Keratinocyte (primary cell): Measurements from ENCODE around the gene CCDC92B. TPM values are rescaled to one million over a fixed set of nuclear protein-coding genes. Genes with fewer than 3 reads are reported as not detected.

Source experiments
- DNase-seq: peaks from one replicate; pipeline ENCODE4 v3.0.0-alpha.2; 2011; ENCODE audit warnings: low read depth, missing footprints, low spot score
- FAIRE-seq: peaks from 2 replicates; lab custom pipeline; 2011; peaks lifted over from hg19 to GRCh38; lab: Jason Lieb, UNC
- H2AFZ ChIP-seq: 2 replicates; pipeline ENCODE4 v1.6.0; 2012; ENCODE audit warnings: low read length, control low read depth, inconsistent platforms; ENCODE audit not compliant: control insufficient read depth
- H3K27ac ChIP-seq: 2 replicates; pipeline ENCODE4 v1.5.1; 2011; ENCODE audit warnings: low read length; ENCODE audit not compliant: control insufficient read depth, insufficient read depth
- H3K27me3 ChIP-seq: 3 replicates; pipeline ENCODE4 v1.6.0; 2011; ENCODE audit warnings: low read length; ENCODE audit not compliant: control insufficient read depth, insufficient read depth; ENCODE audit errors: extremely low read depth
- H3K36me3 ChIP-seq, 2 experiments: 2 replicates in 1 of 2; 3 replicates in 1 of 2; pipeline ENCODE4 v1.5.1; 2011; ENCODE audit warnings: low read length in 2 of 2, mild to moderate bottlenecking in 1 of 2; ENCODE audit not compliant: control insufficient read depth in 2 of 2, insufficient read depth in 2 of 2; ENCODE audit errors: extremely low read depth in 1 of 2
- H3K4me1 ChIP-seq: 3 replicates; pipeline ENCODE4 v1.5.1; 2011; ENCODE audit warnings: low read length; ENCODE audit not compliant: control insufficient read depth, insufficient read depth; ENCODE audit errors: extremely low read depth
- H3K4me2 ChIP-seq: 3 replicates; pipeline ENCODE4 v1.6.0; 2011; ENCODE audit warnings: low read depth, low read length; ENCODE audit not compliant: control insufficient read depth, insufficient read depth; ENCODE audit errors: extremely low read depth
- H3K4me3 ChIP-seq, 3 experiments: fragments of 200-600 bp in 1 of 3; sonication (generic) in 1 of 3; 2 replicates in 2 of 3; 3 replicates in 1 of 3; pipeline ENCODE4 v1.5.1; 2011 to 2016; ENCODE audit warnings: low read length in 3 of 3, mild to moderate bottlenecking in 3 of 3, control low read depth in 2 of 3, inconsistent platforms in 1 of 3, low read depth in 1 of 3, mixed read lengths in 1 of 3, mixed run types in 1 of 3, moderate library complexity in 1 of 3; ENCODE audit not compliant: control insufficient read depth in 2 of 3, insufficient read depth in 2 of 3; ENCODE audit errors: extremely low read depth in 1 of 3
- H3K79me2 ChIP-seq: 2 replicates; pipeline ENCODE4 v1.6.0; 2012; ENCODE audit warnings: low read length; ENCODE audit not compliant: control insufficient read depth, insufficient read depth
- H3K9ac ChIP-seq: 3 replicates; pipeline ENCODE4 v1.6.0; 2011; ENCODE audit warnings: low read length; ENCODE audit not compliant: control insufficient read depth, insufficient read depth; ENCODE audit errors: extremely low read depth
- H3K9me1 ChIP-seq: 3 replicates; pipeline ENCODE4 v1.6.0; 2011; ENCODE audit warnings: low read length; ENCODE audit not compliant: control insufficient read depth, insufficient read depth; ENCODE audit errors: extremely low read depth
- H3K9me3 ChIP-seq: 2 replicates; pipeline ENCODE4 v1.5.1; 2012; ENCODE audit warnings: low read depth, low read length; ENCODE audit not compliant: control insufficient read depth
- H4K20me1 ChIP-seq: 3 replicates; pipeline ENCODE4 v1.6.0; 2011; ENCODE audit warnings: low read length; ENCODE audit not compliant: control insufficient read depth, insufficient read depth; ENCODE audit errors: extremely low read depth
- EZH2 ChIP-seq: IDR thresholded peaks from one replicate; pipeline ENCODE4 v1.6.1; 2012; ENCODE audit warnings: inconsistent platforms, mild to moderate bottlenecking, low read length, moderate library complexity
- dilution Hi-C: fragments of 300-500 bp; cut with MboI; formaldehyde crosslinking; loops from one replicate; pipeline ENCODE4 v1.7.0; 2020; ENCODE audit warnings: low sequenced_read_pairs; ENCODE audit not compliant: extremely low pct_ligation_motif_present
- polyA plus RNA-seq, 5 experiments: library from polyadenylated mRNA; depleted of rRNA in 3 of 5; stranded (reverse) in 3 of 5; stranded (forward) in 1 of 5; unstranded in 1 of 5; fragments of >200 nt; gene quantifications; 1 replicate in 1 of 5; 2 replicates in 3 of 5; 3 replicates in 1 of 5; pipeline versions ENCODE4 v1.2.1 to v1.2.3, GENCODE V29; 2011 to 2012; ENCODE audit warnings: missing spikeins in 2 of 5, low read depth in 1 of 5, low replicate concordance in 1 of 5
- TF ChIP-seq, protein P1 (sequence below), 3 experiments: IDR thresholded peaks in 1 of 3; conservative IDR thresholded peaks in 1 of 3; optimal IDR thresholded peaks in 1 of 3; 2 replicates in 2 of 3; 3 replicates in 1 of 3; pipeline versions ENCODE3 to v1.5.1; 2011; ENCODE audit warnings: low read length in 3 of 3, mild to moderate bottlenecking in 3 of 3, moderate library complexity in 2 of 3, control low read depth in 1 of 3, inconsistent platforms in 1 of 3; ENCODE audit not compliant: insufficient read depth in 2 of 3; ENCODE audit errors: extremely low read depth in 1 of 3

The CCDC92B gene
- polyA plus RNA-seq, 1 donor (not counting 4 experiments of a cell fraction or from before 2014, with no cell fraction given) = not detected

GRCh38 chr17:2724784-2725164 lies 24.7 kb downstream of the CCDC92B start:
- H3K9me1 ChIP-seq = no peaks in the 10 kb centered on the region
- H3K36me3 ChIP-seq = no peaks in the 10 kb centered on the region
- H2AFZ ChIP-seq = peak overlapping the region; percentile 33
- no peak overlapping the region for H3K4me3 ChIP-seq
- no peak overlapping the region for H3K27ac ChIP-seq
- TF ChIP-seq, protein P1, sequence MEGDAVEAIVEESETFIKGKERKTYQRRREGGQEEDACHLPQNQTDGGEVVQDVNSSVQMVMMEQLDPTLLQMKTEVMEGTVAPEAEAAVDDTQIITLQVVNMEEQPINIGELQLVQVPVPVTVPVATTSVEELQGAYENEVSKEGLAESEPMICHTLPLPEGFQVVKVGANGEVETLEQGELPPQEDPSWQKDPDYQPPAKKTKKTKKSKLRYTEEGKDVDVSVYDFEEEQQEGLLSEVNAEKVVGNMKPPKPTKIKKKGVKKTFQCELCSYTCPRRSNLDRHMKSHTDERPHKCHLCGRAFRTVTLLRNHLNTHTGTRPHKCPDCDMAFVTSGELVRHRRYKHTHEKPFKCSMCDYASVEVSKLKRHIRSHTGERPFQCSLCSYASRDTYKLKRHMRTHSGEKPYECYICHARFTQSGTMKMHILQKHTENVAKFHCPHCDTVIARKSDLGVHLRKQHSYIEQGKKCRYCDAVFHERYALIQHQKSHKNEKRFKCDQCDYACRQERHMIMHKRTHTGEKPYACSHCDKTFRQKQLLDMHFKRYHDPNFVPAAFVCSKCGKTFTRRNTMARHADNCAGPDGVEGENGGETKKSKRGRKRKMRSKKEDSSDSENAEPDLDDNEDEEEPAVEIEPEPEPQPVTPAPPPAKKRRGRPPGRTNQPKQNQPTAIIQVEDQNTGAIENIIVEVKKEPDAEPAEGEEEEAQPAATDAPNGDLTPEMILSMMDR (optimal IDR thresholded peaks at IDR 0.05 in 1 of 3, IDR thresholded peaks at IDR 0.05 in 1 of 3, conservative IDR thresholded peaks at IDR 0.05 in 1 of 3; ENCODE audit: extremely low read depth in 1 of 3, insufficient read depth in 2 of 3, low read length in 3 of 3) = peak in 2 of 3 experiments; percentile 15 to 69
- TF ChIP-seq EZH2 = no peak
- H3K9ac ChIP-seq = no peak overlapping the region
- H3K27me3 ChIP-seq = peaks cover 22% of the 10 kb centered on the region
- H3K4me2 ChIP-seq = peak overlapping the region; percentile 22
- H4K20me1 ChIP-seq = no peaks in the 10 kb centered on the region
- FAIRE-seq (no peak), DNase-seq (no peak)
- H3K79me2 ChIP-seq = no peaks in the 10 kb centered on the region
- H3K4me1 ChIP-seq = no peaks in the 10 kb centered on the region
- H3K9me3 ChIP-seq = no peaks in the 10 kb centered on the region
- dilution Hi-C loops = no loop called here

DNA sequence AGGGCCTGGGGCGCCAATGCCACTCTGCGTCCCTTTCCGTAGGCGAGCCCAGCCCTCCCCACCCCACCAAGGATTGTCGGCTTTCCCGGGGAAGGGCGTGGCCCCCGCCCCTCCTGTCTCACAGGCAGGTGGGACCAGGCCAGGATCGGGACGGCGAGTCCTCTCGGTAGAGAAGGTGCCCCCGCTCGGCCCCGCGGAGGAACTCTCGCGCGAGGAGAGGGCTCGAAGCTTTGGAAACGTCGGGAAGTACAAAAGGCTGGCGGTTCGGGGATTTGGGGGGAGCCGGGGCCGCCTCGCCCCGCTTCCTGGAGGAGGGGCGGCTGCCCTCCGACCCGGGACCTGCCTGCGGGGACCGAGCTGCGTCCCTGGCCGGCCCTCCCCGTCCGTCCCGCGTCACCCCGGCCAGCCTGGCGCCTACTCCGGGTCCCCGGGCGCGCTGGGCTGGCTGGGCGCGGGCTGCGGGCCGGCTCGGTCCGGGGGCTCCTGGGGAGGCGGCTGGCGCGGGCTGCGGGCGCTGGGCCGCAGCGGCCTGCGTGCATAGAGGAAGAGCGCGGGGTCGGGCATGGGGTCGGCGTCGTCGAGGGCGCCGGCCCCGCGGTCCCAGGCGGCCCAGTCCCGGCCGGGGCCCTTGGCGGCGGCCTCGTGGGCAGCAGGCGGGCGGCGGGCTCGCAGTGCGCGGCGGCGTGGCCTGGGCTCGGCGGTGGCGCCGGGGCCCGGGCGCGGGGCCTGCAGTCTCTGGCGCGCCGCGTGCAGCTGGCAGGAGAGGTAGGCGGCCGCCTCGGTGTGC lies 25.3 kb downstream of the CCDC92B start:
- peaks cover 22% of the 10 kb centered on the region for H3K27me3 ChIP-seq
- no peak overlapping the region for H3K9ac ChIP-seq
- no peaks in the 10 kb centered on the region for H3K36me3 ChIP-seq
- FAIRE-seq (no peak), DNase-seq (no peak)
- H3K4me3 ChIP-seq = no peak overlapping the region
- H3K79me2 ChIP-seq = no peaks in the 10 kb centered on the region
- H3K9me1 ChIP-seq = no peaks in the 10 kb centered on the region
- H2AFZ ChIP-seq = peak overlapping the region; percentile 33
- no peaks in the 10 kb centered on the region for H4K20me1 ChIP-seq
- no peaks in the 10 kb centered on the region for H3K9me3 ChIP-seq
- dilution Hi-C loops = no loop called here
- H3K4me2 ChIP-seq = peak overlapping the region; percentile 32
- H3K27ac ChIP-seq = no peak overlapping the region
- no peaks in the 10 kb centered on the region for H3K4me1 ChIP-seq
- TF ChIP-seq, protein P1 (optimal IDR thresholded peaks at IDR 0.05 in 1 of 3, IDR thresholded peaks at IDR 0.05 in 1 of 3, conservative IDR thresholded peaks at IDR 0.05 in 1 of 3; ENCODE audit: extremely low read depth in 1 of 3, insufficient read depth in 2 of 3, low read length in 3 of 3) = no peak
- peak; percentile 47 for TF ChIP-seq EZH2
